SH-SY5Y (cell line): ENCODE results near the gene STXBP4.
A peak's percentile ranks its signal among the peaks of the same experiment; 100 is the strongest.

Experiments used
- GATA2 ChIP-seq: IDR thresholded peaks from 2 replicates; pipeline ENCODE4 v1.6.1; 2011; ENCODE audit warnings: mild to moderate bottlenecking, low read depth, low read length
- GATA3 ChIP-seq: IDR thresholded peaks from 2 replicates; pipeline ENCODE4 v1.6.1; 2011; ENCODE audit warnings: low read depth, mild to moderate bottlenecking, low read length, moderate library complexity

STXBP4 gene

GRCh38 chr17:54947396-54947795 is 21.2 kb upstream of the STXBP4 start:
- no peak for TF ChIP-seq GATA3
- no peak for TF ChIP-seq GATA2

GRCh38 chr17:54948380-54948779 is 20.2 kb upstream of the STXBP4 start:
- no peak for TF ChIP-seq GATA3
- no peak for TF ChIP-seq GATA2

- TF ChIP-seq GATA2 (no peak), GATA3 (no peak)
These were observed 18.4 kb upstream of the STXBP4 start for GRCh38 chr17:54950116-54950515.

GRCh38 chr17:54951286-54951685 is 17.3 kb upstream of the STXBP4 start:
- TF ChIP-seq GATA2 = no peak
- TF ChIP-seq GATA3 = no peak

GRCh38 chr17:54956791-54957190 is 11.8 kb upstream of the STXBP4 start:
- TF ChIP-seq GATA3 (no peak), GATA2 (no peak)

- TF ChIP-seq GATA2 (peak; percentile 57), GATA3 (no peak)
These were observed 824 bp upstream of the STXBP4 start for GRCh38 chr17:54967621-54968261.

- TF ChIP-seq GATA2 (no peak), GATA3 (no peak)
These were observed 395 bp downstream of the STXBP4 start for GRCh38 chr17:54968988-54969332.

- peak; percentile 46; the same call in 1 of the 2 replicates for TF ChIP-seq GATA2
- peak; percentile 63; the same call in 1 of the 2 replicates for TF ChIP-seq GATA3
These were observed 1.4 kb downstream of the STXBP4 start for GRCh38 chr17:54969658-54970572.

- TF ChIP-seq GATA3 (no peak), GATA2 (no peak)
These were observed 2.6 kb downstream of the STXBP4 start for GRCh38 chr17:54971147-54971546.

- TF ChIP-seq GATA3 = no peak
- no peak for TF ChIP-seq GATA2
These were observed 3.3 kb downstream of the STXBP4 start for GRCh38 chr17:54971901-54972300.

GRCh38 chr17:54972406-54973138 is 4.0 kb downstream of the STXBP4 start:
- TF ChIP-seq GATA3 = no peak

GRCh38 chr17:54974759-54975158 is 6.2 kb downstream of the STXBP4 start:
- TF ChIP-seq GATA3 (no peak), GATA2 (no peak)

- TF ChIP-seq GATA2 (no peak), GATA3 (no peak)
These were observed 7.8 kb downstream of the STXBP4 start for GRCh38 chr17:54976316-54976715.

GRCh38 chr17:54977744-54978143 is 9.2 kb downstream of the STXBP4 start:
- TF ChIP-seq GATA3 = no peak
- no peak for TF ChIP-seq GATA2

GRCh38 chr17:54979657-54980056 is 11.1 kb downstream of the STXBP4 start:
- no peak for TF ChIP-seq GATA3
- no peak for TF ChIP-seq GATA2
